ENCODE results near the gene TIMM10B.

TIMM10B gene

GRCh38 chr11:6481012-6481923 is at the start of gene TIMM10B, which contains the start of gene ARFIP2:
Gene TIMM10B (plus strand): TSS chr11:6481501. CDS start chr11:6481517, 16 bp downstream.
Gene ARFIP2 (minus strand): TSS chr11:6481331. CDS start chr11:6480421, 910 bp downstream.
- Histone ChIP-seq H3K9me2 (replicated peaks; ENCODE audit: insufficient read depth, low read length) (no peaks in the 10 kb centered on the region), H3K9ac (ENCODE audit: low read length) (peak within 1 kb of the TSS; percentile 93), H3K4me1 (ENCODE audit: low read length) (peaks cover 19% of the 10 kb centered on the region), H3K4me2 (ENCODE audit: low read depth, low read length) (peak within 1 kb of the TSS; percentile 97), H3K4me3 (ENCODE audit: low read length) (peak within 1 kb of the TSS; percentile 98), H3K27ac (ENCODE audit: low read length) (peak within 1 kb of the TSS; percentile 88), H2AFZ (ENCODE audit: low read length) (peak within 1 kb of the TSS; percentile 77), H3K79me2 (ENCODE audit: low read length) (peaks cover 49% of the 10 kb centered on the region), H3K27me3 (replicated peaks; ENCODE audit: insufficient read depth, low read length) (no peaks in the 10 kb centered on the region), H4K20me1 (ENCODE audit: insufficient read depth, low read length) (no peaks in the 10 kb centered on the region), H3K36me3 (replicated peaks; ENCODE audit: insufficient read depth, low read length) (0 out of 2 replicates have a peak, but pooled peaks cover 12% of the 10 kb centered on the region), H3K9me3 (replicated peaks; ENCODE audit: insufficient read depth, low read length) (no peaks in the 10 kb centered on the region), H3F3A (ENCODE audit: insufficient read depth, low read length) (0 out of 2 replicates have a peak, but pooled peaks cover 3% of the 10 kb centered on the region)
- TF ChIP-seq EZH2phosphoT487 (IDR thresholded peaks at IDR 0.05; ENCODE audit: low read length) (no peak), CTCF (IDR thresholded peaks at IDR 0.05; ENCODE audit: low read length) (no peak), EZH2 (optimal IDR thresholded peaks at IDR 0.05; ENCODE audit: low read depth, low read length) (no peak)
- DNase-seq, result peak; percentile 99

- Histone ChIP-seq H3K9me2 (replicated peaks; ENCODE audit: insufficient read depth, low read length) (no peaks in the 10 kb centered on the region), H3K9me3 (replicated peaks; ENCODE audit: insufficient read depth, low read length) (no peaks in the 10 kb centered on the region), H3F3A (ENCODE audit: insufficient read depth, low read length) (no peaks in the 10 kb centered on the region), H4K20me1 (ENCODE audit: insufficient read depth, low read length) (no peaks in the 10 kb centered on the region), H3K4me3 (ENCODE audit: low read length) (no peak overlapping the region), H3K4me1 (ENCODE audit: low read length) (no peaks in the 10 kb centered on the region), H3K36me3 (replicated peaks; ENCODE audit: insufficient read depth, low read length) (no peaks in the 10 kb centered on the region), H3K27me3 (replicated peaks; ENCODE audit: insufficient read depth, low read length) (no peaks in the 10 kb centered on the region), H2AFZ (ENCODE audit: low read length) (no peak overlapping the region), H3K27ac (ENCODE audit: low read length) (no peak overlapping the region), H3K79me2 (ENCODE audit: low read length) (no peaks in the 10 kb centered on the region), H3K4me2 (ENCODE audit: low read depth, low read length) (no peak overlapping the region), H3K9ac (ENCODE audit: low read length) (no peak overlapping the region)
- no peak for TF ChIP-seq CTCF (IDR thresholded peaks at IDR 0.05; ENCODE audit: low read length)
- DNase-seq, result no peak
These were observed 49.4 kb upstream of the TIMM10B start for GRCh38 chr11:6431861-6432260.

GRCh38 chr11:6433998-6434660 is 47.2 kb upstream of the TIMM10B start:
- Histone ChIP-seq H3K9me2 (replicated peaks; ENCODE audit: insufficient read depth, low read length) (no peaks in the 10 kb centered on the region), H3K36me3 (replicated peaks; ENCODE audit: insufficient read depth, low read length) (no peaks in the 10 kb centered on the region), H4K20me1 (ENCODE audit: insufficient read depth, low read length) (no peaks in the 10 kb centered on the region), H3K79me2 (ENCODE audit: low read length) (no peaks in the 10 kb centered on the region), H3K27ac (ENCODE audit: low read length) (no peak overlapping the region), H3K9ac (ENCODE audit: low read length) (no peak overlapping the region), H3K4me1 (ENCODE audit: low read length) (no peaks in the 10 kb centered on the region), H3F3A (ENCODE audit: insufficient read depth, low read length) (no peaks in the 10 kb centered on the region), H3K9me3 (replicated peaks; ENCODE audit: insufficient read depth, low read length) (no peaks in the 10 kb centered on the region), H3K4me2 (ENCODE audit: low read depth, low read length) (no peak overlapping the region), H3K4me3 (ENCODE audit: low read length) (no peak overlapping the region), H2AFZ (ENCODE audit: low read length) (no peak overlapping the region), H3K27me3 (replicated peaks; ENCODE audit: insufficient read depth, low read length) (no peaks in the 10 kb centered on the region)
- no peak for DNase-seq
- no peak for TF ChIP-seq EZH2 (optimal IDR thresholded peaks at IDR 0.05; ENCODE audit: low read depth, low read length)
- TF ChIP-seq CTCF (IDR thresholded peaks at IDR 0.05; ENCODE audit: low read length), result no peak

Data from MM.1S (cell line).